Hematopoietic multipotent progenitor cell (in vitro differentiated cells): ENCODE data around the gene KDSR. TPM values are rescaled to one million over a fixed set of nuclear protein-coding genes. Genes with fewer than 3 reads are reported as not detected.

Experiments
- DNase-seq, 3 donors: peaks; one replicate each; pipeline ENCODE4 v3.0.0-alpha.2; 2011 to 2015; ENCODE audit warnings: low read depth in 2 of 3, low spot score in 2 of 3
- total RNA-seq: library from RNA; depleted of rRNA; stranded (reverse); fragments of >200 nt; gene quantifications from one replicate; pipeline ENCODE4 v1.2.3, GENCODE V29; 2012

Gene KDSR
- total RNA-seq, 1 donor, result 17.0 TPM

- DNase-seq, result no peak
Measured at GRCh38 chr18:63286926-63287325, 80.1 kb downstream of the KDSR start.

DNA sequence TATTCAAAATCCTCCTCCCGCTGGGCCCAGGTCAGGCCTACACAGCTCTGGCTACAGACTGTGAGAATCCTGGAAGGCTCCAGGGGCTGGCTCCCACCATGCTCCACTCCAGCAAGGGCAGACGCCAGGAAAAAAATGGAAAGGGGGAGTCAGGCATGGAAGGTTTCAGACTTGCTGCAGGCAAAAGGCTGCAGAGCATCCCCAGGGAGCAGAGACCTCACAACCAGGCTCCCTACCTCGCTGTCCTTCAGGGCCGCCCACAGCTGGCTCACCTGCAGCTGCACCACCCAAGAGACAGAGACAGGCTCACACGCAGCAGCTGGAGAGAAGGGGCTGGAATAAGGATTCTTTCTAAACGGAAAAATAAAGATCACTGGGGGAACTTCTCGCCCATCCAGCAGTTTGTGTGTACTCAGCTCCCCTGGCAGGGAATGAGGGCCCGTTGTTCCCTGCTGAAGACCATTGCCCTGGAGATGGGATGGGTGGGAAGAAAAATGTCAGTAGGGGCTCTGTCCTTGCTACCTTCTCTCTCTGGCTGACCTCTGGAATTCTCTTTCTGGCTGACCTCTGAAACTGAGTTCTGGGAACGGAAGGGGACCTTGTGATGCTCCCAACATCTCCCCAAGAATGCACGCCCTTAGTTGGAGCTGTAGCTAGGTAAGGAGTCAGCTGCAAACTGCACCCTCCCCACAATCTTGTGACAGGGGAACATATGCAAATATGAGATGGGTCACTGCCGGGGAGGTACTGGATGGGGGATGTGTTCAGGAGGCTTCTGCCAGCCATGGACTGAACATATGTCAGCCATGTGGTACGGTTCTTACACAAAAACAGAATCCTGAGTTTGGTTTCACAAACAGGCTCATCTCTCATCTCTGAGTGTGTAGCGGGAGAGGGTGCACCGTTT is 81.9 kb downstream of the KDSR start:
- DNase-seq, result no peak

GRCh38 chr18:63284173-63284799 is 82.7 kb downstream of the KDSR start:
- no peak for DNase-seq

DNA sequence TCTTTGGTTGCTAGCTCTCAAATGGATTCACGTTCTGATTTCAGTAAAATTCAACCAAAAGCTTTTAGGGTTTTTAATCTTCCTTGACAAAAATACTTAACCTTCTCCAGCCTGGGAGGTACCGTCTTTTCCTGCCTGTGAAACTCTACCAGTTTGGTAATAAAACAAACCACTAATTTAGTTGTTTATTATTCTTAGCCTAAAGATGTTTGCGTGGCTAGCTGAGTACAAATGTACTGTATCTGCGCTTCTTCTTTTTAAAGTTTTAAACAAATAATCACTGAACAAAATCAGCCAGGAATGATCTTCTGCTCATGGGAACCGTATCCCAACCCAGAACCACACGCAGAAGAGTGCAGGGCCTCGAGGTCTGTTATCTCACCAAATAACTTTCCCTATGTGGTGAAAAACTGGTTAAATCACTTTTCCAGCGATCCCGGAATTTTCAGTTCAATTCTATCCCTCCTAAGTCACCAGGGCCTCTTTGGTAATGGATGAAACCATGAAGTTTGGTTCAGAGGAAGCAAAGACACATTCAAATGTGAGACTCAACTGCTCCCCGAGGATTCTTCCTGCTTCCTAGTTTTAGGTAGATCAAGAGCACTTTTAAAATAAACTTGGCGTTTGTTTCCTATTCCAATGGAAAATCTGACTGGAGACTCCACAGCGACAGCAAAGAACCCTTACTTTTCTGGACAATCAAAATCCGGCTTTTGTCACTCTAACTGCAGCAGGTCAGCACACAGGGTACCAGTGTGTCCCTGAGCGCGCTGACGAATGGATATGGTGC is 83.5 kb downstream of the KDSR start:
- DNase-seq, result no peak

GRCh38 chr18:63282793-63283192 is 84.2 kb downstream of the KDSR start:
- DNase-seq, result no peak

Other genes with a start within 250 kb of the KDSR start
- gene BCL2, start 47.4 kb downstream of the KDSR start, total RNA-seq, result 11.8 TPM
- 18.0 TPM for gene VPS4B, start 55.3 kb upstream of the KDSR start, total RNA-seq
- not detected for gene SERPINB5, start 109.8 kb upstream of the KDSR start, total RNA-seq
- not detected for gene SERPINB12, start 175.2 kb upstream of the KDSR start, total RNA-seq
- gene SERPINB13, start 220.1 kb upstream of the KDSR start, total RNA-seq, result not detected